HepG2 (cell line): ENCODE data around the gene C9orf78. TPM values are rescaled to one million over a fixed set of nuclear protein-coding genes. Genes with fewer than 3 reads are reported as not detected.

Experiments used
- ATAC-seq: fragments of 200-7000 bp; cut with Tn5 transposase; 3 replicates; pipeline ENCODE4 v1.9.1; 2020; ENCODE audit warnings: mild to moderate bottlenecking, moderate library complexity
- BruUV-seq: library from RNA; stranded (reverse); fragments of 400-500 nt; replicated peaks from 2 replicates; lab custom pipeline; 2021; lab: Mats Ljungman, UMichigan
- CTCF ChIA-PET: fragments of 300-600 bp; formaldehyde crosslinking; extraction: SDS; loops from one replicate; lab custom pipeline; 2021; ENCODE audit warnings: low total read pairs, inconsistent platforms, low intra/inter-chr PET ratio; lab: Yijun Ruan, JAX
- POLR2A ChIA-PET: fragments of 350-600 bp; sonication (Branson Sonifier 250); formaldehyde crosslinking; loops from one replicate; lab custom pipeline; 2020; ENCODE audit warnings: antibody characterized with exemption, inconsistent platforms; lab: Yijun Ruan, JAX
- DNase-seq: peaks from one replicate; pipeline ENCODE4 v3.0.0-alpha.2; 2015; ENCODE audit warnings: low spot score
- FAIRE-seq: peaks from 3 replicates; lab custom pipeline; 2011; peaks lifted over from hg19 to GRCh38; lab: Jason Lieb, UNC
- H2AFZ ChIP-seq: one replicate; pipeline ENCODE4 v1.6.1; 2011; ENCODE audit warnings: low read length, inconsistent platforms
- H3K27ac ChIP-seq: fragments of 300-600 bp; 3 replicates; pipeline ENCODE4 v1.8.0; 2011; ENCODE audit warnings: mixed run types, mild to moderate bottlenecking, mixed read lengths, low read length, inconsistent platforms; ENCODE audit not compliant: insufficient read depth; ENCODE audit errors: extremely low read length
- H3K27me3 ChIP-seq, 2 experiments: fragments of 200-600 bp in 1 of 2; 2 replicates in 1 of 2; 3 replicates in 1 of 2; pipeline versions ENCODE4 v1.6.0 to v1.8.0; 2011; ENCODE audit warnings: low read length in 2 of 2, mild to moderate bottlenecking in 2 of 2, moderate library complexity in 2 of 2, inconsistent platforms in 1 of 2; ENCODE audit not compliant: insufficient read depth in 2 of 2, control insufficient read depth in 1 of 2
- H3K36me3 ChIP-seq, 2 experiments: fragments of 200-600 bp in 1 of 2; replicated peaks in 1 of 2; 2 replicates in 1 of 2; 3 replicates in 1 of 2; pipeline versions ENCODE4 v1.5.1 to v1.8.0; 2011; ENCODE audit warnings: low read length in 2 of 2, inconsistent platforms in 1 of 2; ENCODE audit not compliant: insufficient read depth in 2 of 2, control insufficient read depth in 1 of 2
- H3K4me1 ChIP-seq: 2 replicates; pipeline ENCODE4 v1.5.1; 2012; ENCODE audit warnings: low read length, inconsistent platforms; ENCODE audit not compliant: insufficient read depth
- H3K4me2 ChIP-seq: 2 replicates; pipeline ENCODE4 v1.6.0; 2011; ENCODE audit warnings: low read depth, low read length, inconsistent platforms
- H3K4me3 ChIP-seq, 3 experiments: fragments of 200-600 bp in 1 of 3; sonication (generic), shearing (Covaris generic) in 1 of 3; replicated peaks in 1 of 3; 2 replicates each; pipeline ENCODE4 v1.5.1; 2011 to 2016; ENCODE audit warnings: low read length in 3 of 3, inconsistent platforms in 2 of 3, low read depth in 2 of 3, mild to moderate bottlenecking in 2 of 3, control low read depth in 1 of 3, mixed read lengths in 1 of 3; ENCODE audit not compliant: insufficient read depth in 1 of 3
- H3K79me2 ChIP-seq: one replicate; pipeline ENCODE4 v1.6.1; 2011; ENCODE audit warnings: low read length, inconsistent platforms; ENCODE audit not compliant: insufficient read depth
- H3K9ac ChIP-seq: 2 replicates; pipeline ENCODE4 v1.6.0; 2011; ENCODE audit warnings: mild to moderate bottlenecking, low read depth, low read length, inconsistent platforms; ENCODE audit not compliant: insufficient read depth
- H3K9me3 ChIP-seq: 2 replicates; pipeline ENCODE4 v1.5.1; 2012; ENCODE audit warnings: mild to moderate bottlenecking, low read length
- H4K20me1 ChIP-seq: 2 replicates; pipeline ENCODE4 v1.6.0; 2011; ENCODE audit warnings: inconsistent platforms, mild to moderate bottlenecking, low read length, moderate library complexity; ENCODE audit not compliant: insufficient read depth
- BRD4 ChIP-seq: sonication (generic); formaldehyde crosslinking; IDR thresholded peaks from 2 replicates; pipeline ENCODE4 v1.4.0; 2020; ENCODE audit warnings: missing genetic modification reagents
- KAT2B ChIP-seq: fragments of 150-350 bp; IDR thresholded peaks from 2 replicates; pipeline ENCODE4 v1.6.1; 2014; ENCODE audit warnings: low read depth, low read length, borderline replicate concordance
- MTF2 ChIP-seq: sonication (generic); formaldehyde crosslinking; IDR thresholded peaks from 2 replicates; pipeline ENCODE4 v1.5.0; 2020; ENCODE audit warnings: missing genetic modification reagents, borderline replicate concordance
- NCOA1 ChIP-seq: sonication (generic); formaldehyde crosslinking; IDR thresholded peaks from 2 replicates; pipeline ENCODE4 v1.9.0; 2021; ENCODE audit warnings: missing genetic modification reagents
- NFE2L2 ChIP-seq: fragments of 150-350 bp; IDR thresholded peaks from 2 replicates; pipeline ENCODE4 v1.6.1; 2014; ENCODE audit warnings: low read length
- ZNF207 ChIP-seq: fragments of 450-650 bp; IDR thresholded peaks from 2 replicates; pipeline ENCODE4 v1.6.1; 2016; ENCODE audit warnings: antibody characterized with exemption, borderline replicate concordance
- ZNF251 ChIP-seq: sonication (generic); formaldehyde crosslinking; IDR thresholded peaks from 2 replicates; pipeline ENCODE4 v1.9.0; 2021; ENCODE audit warnings: mild to moderate bottlenecking, missing genetic modification reagents
- ZNF530 ChIP-seq: sonication (generic); formaldehyde crosslinking; IDR thresholded peaks from 2 replicates; pipeline ENCODE4 v1.5.0; 2020; ENCODE audit warnings: low read depth, mild to moderate bottlenecking, missing genetic modification reagents
- ZNF629 ChIP-seq: sonication (generic); formaldehyde crosslinking; conservative IDR thresholded peaks from 2 replicates; pipeline ENCODE4 v1.5.0; 2020; ENCODE audit warnings: missing genetic modification reagents
- WGBS: methylation state at CpG from one replicate; pipeline ENCODE4 v1.1.6; 2017; ENCODE audit warnings: low lambda C conversion rate; 5-methylcytosine and 5-hydroxymethylcytosine counted together
- in situ Hi-C: cut with HindIII; loops from 2 replicates; pipeline ENCODE4 v1.10.0; 2017; ENCODE audit warnings: low pct_unique_long_range_greater_than_20kb; ENCODE audit not compliant: extremely low pct_ligation_motif_present
- intact Hi-C: fragments of 100-400 bp; cut with micrococcal nuclease; formaldehyde crosslinking; loops from one replicate; pipeline ENCODE4 v1.10.0; 2022; ENCODE audit not compliant: unreplicated experiment
- polyA plus RNA-seq, 8 experiments: library from polyadenylated mRNA; depleted of rRNA in 3 of 8; stranded (reverse) in 7 of 8; unstranded in 1 of 8; fragments of >200 nt; fragmentation: Illumina TruSeq in 4 of 8; extraction: Trizol in 4 of 8; gene quantifications; 2 replicates each; pipeline versions ENCODE4 v1.2.1 to v1.2.3, GENCODE V29; 2011 to 2016; ENCODE audit warnings: low read depth in 4 of 8, missing spikeins in 1 of 8, mixed read lengths in 1 of 8; ENCODE audit not compliant: insufficient read depth in 1 of 8
- total RNA-seq, 5 experiments: library from RNA; depleted of rRNA; stranded (reverse); fragments of >200 nt; fragmentation: Illumina TruSeq; extraction: Trizol; gene quantifications; 2 replicates each; pipeline ENCODE4 v1.2.3, GENCODE V29; 2016; ENCODE audit warnings: low read depth in 1 of 5
- TF ChIP-seq, protein P1 (sequence below): sonication (generic); formaldehyde crosslinking; IDR thresholded peaks from 2 replicates; pipeline ENCODE4 v1.4.0; 2020; ENCODE audit warnings: missing genetic modification reagents, borderline replicate concordance

Gene C9orf78
- total and polyA plus RNA-seq, 2 of the 13 experiments (the other 11 are each of a cell fraction or from before 2014, with no cell fraction given): 18.4 to 35.5 TPM

DNA sequence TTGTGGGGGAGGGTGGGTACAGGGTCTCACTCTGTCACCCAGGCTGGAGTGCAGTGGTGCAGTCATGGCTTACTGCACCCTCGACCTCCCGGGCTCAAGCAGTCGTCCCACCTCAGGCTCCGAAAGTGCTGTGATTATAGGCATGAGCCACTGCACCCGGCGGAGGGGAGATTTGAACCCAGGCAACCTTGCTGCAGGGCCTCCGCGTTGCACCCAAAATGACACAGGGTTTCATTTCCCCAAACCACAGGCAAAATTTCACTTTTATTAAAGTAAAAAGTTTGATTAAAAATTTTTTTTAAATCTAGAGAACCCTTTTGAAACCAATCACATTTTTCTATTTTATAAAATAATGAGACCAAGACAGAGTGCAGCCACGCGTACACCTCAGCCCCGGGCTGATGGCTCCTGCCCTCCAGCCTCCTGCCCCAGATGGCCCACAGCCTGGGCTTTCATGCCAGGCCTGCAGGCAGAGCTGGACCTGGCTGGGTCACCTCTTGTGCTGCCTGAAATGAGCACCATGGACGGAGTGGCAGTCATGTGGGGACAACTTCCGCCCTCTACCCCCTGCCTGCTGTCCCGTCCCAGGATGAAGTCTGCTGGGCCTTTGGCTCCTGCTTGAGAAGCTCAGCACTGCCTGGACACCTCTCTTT lies 30.7 kb upstream of the C9orf78 start (continued):
- TF ChIP-seq, protein P1, sequence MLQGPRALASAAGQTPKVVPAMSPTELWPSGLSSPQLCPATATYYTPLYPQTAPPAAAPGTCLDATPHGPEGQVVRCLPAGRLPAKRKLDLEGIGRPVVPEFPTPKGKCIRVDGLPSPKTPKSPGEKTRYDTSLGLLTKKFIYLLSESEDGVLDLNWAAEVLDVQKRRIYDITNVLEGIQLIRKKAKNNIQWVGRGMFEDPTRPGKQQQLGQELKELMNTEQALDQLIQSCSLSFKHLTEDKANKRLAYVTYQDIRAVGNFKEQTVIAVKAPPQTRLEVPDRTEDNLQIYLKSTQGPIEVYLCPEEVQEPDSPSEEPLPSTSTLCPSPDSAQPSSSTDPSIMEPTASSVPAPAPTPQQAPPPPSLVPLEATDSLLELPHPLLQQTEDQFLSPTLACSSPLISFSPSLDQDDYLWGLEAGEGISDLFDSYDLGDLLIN (CRISPR knock-in tag): no peak
- no peak for TF ChIP-seq NCOA1
- TF ChIP-seq BRD4: no peak
- TF ChIP-seq MTF2: no peak
- TF ChIP-seq KAT2B: no peak
- TF ChIP-seq ZNF251 (CRISPR knock-in tag): no peak
- no peak for TF ChIP-seq ZNF207
- TF ChIP-seq, all 625 proteins: peak for 0

DNA sequence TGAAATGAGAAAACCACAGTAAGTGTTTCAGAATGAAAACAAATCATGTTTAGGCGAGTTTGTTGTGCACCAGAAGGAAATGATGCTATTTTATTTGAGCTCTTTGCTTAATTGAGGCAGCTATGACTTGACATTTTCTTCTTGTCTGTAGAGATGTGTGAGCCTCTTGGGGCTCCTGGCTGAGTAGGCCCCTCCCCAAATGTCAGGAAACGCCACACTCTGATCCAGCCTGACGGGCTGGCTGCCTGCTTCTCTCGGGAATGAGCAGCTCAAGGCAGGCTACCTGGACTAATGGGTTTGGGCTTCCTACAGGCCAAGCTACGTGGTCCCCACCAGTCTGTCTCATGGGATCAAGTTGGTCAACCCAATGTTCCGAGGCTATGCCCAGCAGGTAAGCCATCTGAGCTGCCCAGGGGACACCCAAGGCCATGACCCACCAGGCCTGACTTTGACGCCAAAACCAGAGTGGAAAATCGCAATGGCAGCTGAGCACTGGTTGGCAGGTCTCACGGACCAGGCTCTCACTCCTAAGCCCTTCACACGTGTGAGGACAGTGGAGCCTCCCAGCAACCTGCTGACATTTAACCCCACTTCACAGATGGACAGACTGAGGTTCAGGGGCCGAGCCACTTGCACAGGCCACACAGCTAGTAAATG lies 30.0 kb upstream of the C9orf78 start:
- no peak for DNase-seq
- no peak overlapping the region for H3K9ac ChIP-seq
- intact Hi-C loops: no loop called here
- H3K27ac ChIP-seq: no peak overlapping the region
- CTCF ChIA-PET: no interaction called here
- H3K9me3 ChIP-seq: no peaks in the 10 kb centered on the region
- H3K79me2 ChIP-seq: no peaks in the 10 kb centered on the region
- H4K20me1 ChIP-seq: no peaks in the 10 kb centered on the region
- POLR2A ChIA-PET: no interaction called here
- in situ Hi-C loops: no loop called here
- H3K4me2 ChIP-seq: no peak overlapping the region
- no TSS peak for BruUV-seq
- no peaks in the 10 kb centered on the region for H3K4me1 ChIP-seq
- peak; percentile 33; the same call in 1 of the 2 replicates for TF ChIP-seq NFE2L2
- TF ChIP-seq ZNF530 (CRISPR knock-in tag): no peak
- peak; percentile 81 for TF ChIP-seq ZNF629 (CRISPR knock-in tag)
- TF ChIP-seq, all 625 proteins: peak for 2
- Histone ChIP-seq H3K36me3 (peaks cover 2 to 3% of the 10 kb centered on the region in 2 experiments; a peak in 1 of 5 replicates), H3K27me3 (no peaks in the 10 kb centered on the region), H2AFZ (no peak overlapping the region), H3K4me3 (no peak overlapping the region)
- WGBS: 66% methylated on average over 7 of the region's 11 CpGs
- no peak for FAIRE-seq
- ATAC-seq: no peak
